Activated naive CD8-positive, alpha-beta T cell treated with anti-CD3 and anti-CD28 coated beads, Interleukin-2, amount 50 U/mL, for 24 hours (primary cell): Measurements from ENCODE around the gene APMAP.

Source experiments
- ATAC-seq: fragments of 150-1000 bp; cut with Tn5 transposase; one replicate; pipeline ENCODE4 v1.10.0; 2021
- DNase-seq: peaks from one replicate; pipeline ENCODE4 v3.0.0; 2021
- H3K27ac Mint-ChIP-seq: one replicate; pipeline ENCODE4 v1.8.0; 2021; ENCODE audit warnings: mild to moderate bottlenecking, mixed read lengths
- H3K27me3 Mint-ChIP-seq: one replicate; pipeline ENCODE4 v1.8.0; 2021; ENCODE audit warnings: mixed read lengths
- H3K36me3 Mint-ChIP-seq: one replicate; pipeline ENCODE4 v1.8.0; 2021; ENCODE audit warnings: low read depth, mixed read lengths
- H3K4me1 Mint-ChIP-seq: one replicate; pipeline ENCODE4 v1.8.0; 2021; ENCODE audit warnings: mixed read lengths
- H3K4me3 Mint-ChIP-seq: one replicate; pipeline ENCODE4 v1.8.0; 2021; ENCODE audit warnings: mild to moderate bottlenecking, moderate library complexity, mixed read lengths
- H3K9me3 Mint-ChIP-seq: one replicate; pipeline ENCODE4 v1.8.0; 2021; ENCODE audit warnings: mixed read lengths

The APMAP gene

GRCh38 chr20:24991897-24992486 lies 559 bp downstream of the APMAP start:
- no peaks in the 10 kb centered on the region for H3K9me3 Mint-ChIP-seq
- no peaks in the 10 kb centered on the region for H3K27me3 Mint-ChIP-seq
- DNase-seq: peak; percentile 29
- H3K4me3 Mint-ChIP-seq: peak overlapping the region; percentile 97
- peak overlapping the region; percentile 91 for H3K27ac Mint-ChIP-seq
- ATAC-seq: peak; percentile 5
- peaks cover 14% of the 10 kb centered on the region for H3K36me3 Mint-ChIP-seq
- peaks cover 64% of the 10 kb centered on the region for H3K4me1 Mint-ChIP-seq

GRCh38 chr20:24990810-24991252 lies 1.7 kb downstream of the APMAP start:
- DNase-seq (no peak), ATAC-seq (no peak)
- peaks cover 14% of the 10 kb centered on the region for H3K36me3 Mint-ChIP-seq
- peak overlapping the region; percentile 91 for H3K27ac Mint-ChIP-seq
- peaks cover 75% of the 10 kb centered on the region for H3K4me1 Mint-ChIP-seq
- H3K9me3 Mint-ChIP-seq: no peaks in the 10 kb centered on the region
- peak overlapping the region; percentile 97 for H3K4me3 Mint-ChIP-seq
- no peaks in the 10 kb centered on the region for H3K27me3 Mint-ChIP-seq

- Mint-ChIP-seq H3K4me3 (no peak overlapping the region), H3K36me3 (peaks cover 21% of the 10 kb centered on the region)
Measured at GRCh38 chr20:24989162-24989561, 3.4 kb downstream of the APMAP start.

GRCh38 chr20:24987873-24988835 lies 4.4 kb downstream of the APMAP start:
- Mint-ChIP-seq H3K9me3 (no peaks in the 10 kb centered on the region), H3K27ac (peak overlapping the region; percentile 29), H3K4me3 (no peak overlapping the region), H3K27me3 (no peaks in the 10 kb centered on the region), H3K36me3 (peaks cover 30% of the 10 kb centered on the region), H3K4me1 (peaks cover 77% of the 10 kb centered on the region)
- DNase-seq (no peak), ATAC-seq (no peak)

More at GRCh38 chr20:24989162-24989561, 3.4 kb downstream of the APMAP start:
- H3K27ac Mint-ChIP-seq: peak overlapping the region; percentile 16
- DNase-seq (no peak), ATAC-seq (no peak)
- H3K4me1 Mint-ChIP-seq: peaks cover 82% of the 10 kb centered on the region
- no peaks in the 10 kb centered on the region for H3K9me3 Mint-ChIP-seq
- no peaks in the 10 kb centered on the region for H3K27me3 Mint-ChIP-seq

GRCh38 chr20:24987244-24987643 lies 5.3 kb downstream of the APMAP start:
- H3K27me3 Mint-ChIP-seq: no peaks in the 10 kb centered on the region
- peaks cover 37% of the 10 kb centered on the region for H3K36me3 Mint-ChIP-seq
- H3K9me3 Mint-ChIP-seq: no peaks in the 10 kb centered on the region
- H3K4me1 Mint-ChIP-seq: peaks cover 77% of the 10 kb centered on the region
- no peak overlapping the region for H3K4me3 Mint-ChIP-seq
- H3K27ac Mint-ChIP-seq: no peak overlapping the region
- no peak for DNase-seq
- peak; percentile 56 for ATAC-seq

- Mint-ChIP-seq H3K9me3 (no peaks in the 10 kb centered on the region), H3K4me3 (no peak overlapping the region), H3K27ac (no peak overlapping the region), H3K36me3 (peaks cover 43% of the 10 kb centered on the region), H3K4me1 (peaks cover 77% of the 10 kb centered on the region), H3K27me3 (no peaks in the 10 kb centered on the region)
- DNase-seq (no peak), ATAC-seq (no peak)
Measured at GRCh38 chr20:24986436-24987015, 6.0 kb downstream of the APMAP start.

- no peak overlapping the region for H3K4me3 Mint-ChIP-seq
- ATAC-seq: no peak
- DNase-seq: no peak
Measured at GRCh38 chr20:24985802-24986201, 6.7 kb downstream of the APMAP start.

GRCh38 chr20:24984961-24985640 lies 7.5 kb downstream of the APMAP start:
- no peak for ATAC-seq
- DNase-seq: no peak
- no peak overlapping the region for H3K4me3 Mint-ChIP-seq
- H3K36me3 Mint-ChIP-seq: peaks cover 53% of the 10 kb centered on the region
- peaks cover 70% of the 10 kb centered on the region for H3K4me1 Mint-ChIP-seq
- H3K9me3 Mint-ChIP-seq: no peaks in the 10 kb centered on the region
- H3K27me3 Mint-ChIP-seq: no peaks in the 10 kb centered on the region
- H3K27ac Mint-ChIP-seq: peak overlapping the region; percentile 39

More at GRCh38 chr20:24985802-24986201, 6.7 kb downstream of the APMAP start:
- Mint-ChIP-seq H3K27me3 (no peaks in the 10 kb centered on the region), H3K9me3 (no peaks in the 10 kb centered on the region), H3K4me1 (peaks cover 77% of the 10 kb centered on the region), H3K36me3 (peaks cover 50% of the 10 kb centered on the region), H3K27ac (peak overlapping the region; percentile 39)

- Mint-ChIP-seq H3K4me3 (no peak overlapping the region), H3K9me3 (no peaks in the 10 kb centered on the region), H3K36me3 (peaks cover 62% of the 10 kb centered on the region), H3K4me1 (peaks cover 66% of the 10 kb centered on the region), H3K27me3 (no peaks in the 10 kb centered on the region), H3K27ac (no peak overlapping the region)
- ATAC-seq (no peak), DNase-seq (no peak)
Measured at GRCh38 chr20:24983896-24984295, 8.7 kb downstream of the APMAP start.

- peak; percentile 40 for ATAC-seq
- no peaks in the 10 kb centered on the region for H3K27me3 Mint-ChIP-seq
- peaks cover 73% of the 10 kb centered on the region for H3K36me3 Mint-ChIP-seq
- no peak overlapping the region for H3K4me3 Mint-ChIP-seq
- no peak for DNase-seq
- H3K27ac Mint-ChIP-seq: no peak overlapping the region
- peaks cover 2% of the 10 kb centered on the region for H3K9me3 Mint-ChIP-seq
- H3K4me1 Mint-ChIP-seq: peaks cover 46% of the 10 kb centered on the region
Measured at GRCh38 chr20:24981790-24982189, 10.8 kb downstream of the APMAP start.

GRCh38 chr20:24981282-24981681 lies 11.3 kb downstream of the APMAP start:
- Mint-ChIP-seq H3K27ac (no peak overlapping the region), H3K27me3 (no peaks in the 10 kb centered on the region), H3K36me3 (peaks cover 79% of the 10 kb centered on the region), H3K9me3 (peaks cover 5% of the 10 kb centered on the region), H3K4me3 (no peak overlapping the region), H3K4me1 (peaks cover 42% of the 10 kb centered on the region)
- DNase-seq (no peak), ATAC-seq (peak; percentile 4)

- H3K4me1 Mint-ChIP-seq: peaks cover 34% of the 10 kb centered on the region
- no peak for ATAC-seq
- DNase-seq: no peak
- peaks cover 83% of the 10 kb centered on the region for H3K36me3 Mint-ChIP-seq
- H3K27ac Mint-ChIP-seq: no peak overlapping the region
- no peaks in the 10 kb centered on the region for H3K27me3 Mint-ChIP-seq
- H3K9me3 Mint-ChIP-seq: peaks cover 14% of the 10 kb centered on the region
- H3K4me3 Mint-ChIP-seq: no peak overlapping the region
Measured at GRCh38 chr20:24980291-24981053, 12.1 kb downstream of the APMAP start.

GRCh38 chr20:24979036-24979960 lies 13.3 kb downstream of the APMAP start:
- peaks cover 88% of the 10 kb centered on the region for H3K36me3 Mint-ChIP-seq
- H3K9me3 Mint-ChIP-seq: peaks cover 16% of the 10 kb centered on the region
- H3K4me3 Mint-ChIP-seq: no peak overlapping the region
- ATAC-seq (no peak), DNase-seq (no peak)
- no peak overlapping the region for H3K27ac Mint-ChIP-seq
- peaks cover 24% of the 10 kb centered on the region for H3K4me1 Mint-ChIP-seq
- no peaks in the 10 kb centered on the region for H3K27me3 Mint-ChIP-seq
